H1 (cell line): ENCODE data around the gene KRTAP12-4.

ENCODE experiments used
- BRCA1 ChIP-seq: IDR thresholded peaks from 2 replicates; pipeline ENCODE4 v1.6.1; 2012; ENCODE audit warnings: low read depth, low read length, improper control_type of control experiment
- CTCF ChIP-seq, 3 experiments: IDR thresholded peaks; 1 replicate in 2 of 3; 2 replicates in 1 of 3; pipeline versions ENCODE4 v1.5.1 to v1.6.1; 2011; ENCODE audit warnings: low read length in 3 of 3, mild to moderate bottlenecking in 3 of 3, inconsistent platforms in 2 of 3, low read depth in 1 of 3, moderate library complexity in 1 of 3; ENCODE audit not compliant: insufficient read depth in 1 of 3; ENCODE audit errors: control extremely low read depth in 1 of 3
- E2F6 ChIP-seq: IDR thresholded peaks from 2 replicates; pipeline ENCODE4 v1.6.1; 2012; ENCODE audit warnings: inconsistent platforms
- EP300 ChIP-seq, 2 experiments: IDR thresholded peaks; 1 replicate in 1 of 2; 2 replicates in 1 of 2; pipeline ENCODE4 v1.6.1; 2011 to 2012; ENCODE audit warnings: low read depth in 2 of 2, low read length in 2 of 2, mild to moderate bottlenecking in 2 of 2, borderline replicate concordance in 1 of 2, inconsistent platforms in 1 of 2, moderate library complexity in 1 of 2
- MAX ChIP-seq: IDR thresholded peaks from 2 replicates; pipeline ENCODE4 v1.6.1; 2012; ENCODE audit warnings: inconsistent platforms
- POLR2A ChIP-seq, 2 experiments: IDR thresholded peaks; 1 replicate in 1 of 2; 2 replicates in 1 of 2; pipeline ENCODE4 v1.6.1; 2011; ENCODE audit warnings: low read depth in 2 of 2, low read length in 2 of 2, mild to moderate bottlenecking in 2 of 2; ENCODE audit errors: control extremely low read depth in 1 of 2
- TAF1 ChIP-seq: IDR thresholded peaks from 2 replicates; pipeline ENCODE4 v1.6.1; 2011; ENCODE audit warnings: mild to moderate bottlenecking, low read depth, low read length
- TCF12 ChIP-seq: IDR thresholded peaks from 2 replicates; pipeline ENCODE4 v1.6.1; 2011; ENCODE audit warnings: low read depth, mild to moderate bottlenecking, low read length

- TF ChIP-seq CTCF (IDR thresholded peaks at IDR 0.05; ENCODE audit: control extremely low read depth in 1 of 3, insufficient read depth in 1 of 3, low read depth in 1 of 3, low read length in 3 of 3) = no peak
- no peak for TF ChIP-seq POLR2A (IDR thresholded peaks at IDR 0.05; ENCODE audit: control extremely low read depth in 1 of 2, low read depth in 2 of 2, low read length in 2 of 2)
- no peak for TF ChIP-seq TCF12
- TF ChIP-seq E2F6 = no peak
- TF ChIP-seq MAX = no peak
- no peak for TF ChIP-seq EP300 (IDR thresholded peaks at IDR 0.05; ENCODE audit: borderline replicate concordance in 1 of 2, low read depth in 2 of 2, low read length in 2 of 2)
- no peak for TF ChIP-seq BRCA1
- TF ChIP-seq TAF1 = no peak
Observed at GRCh38 chr21:44639331-44639655, 15.2 kb downstream of the KRTAP12-4 start.
